K562 (cell line): ENCODE results near the gene VGF. TPM values are rescaled to one million over a fixed set of nuclear protein-coding genes. Genes with fewer than 3 reads are reported as not detected.
A peak's percentile ranks its signal among the peaks of the same experiment; 100 is the strongest.

Experiments used
- ATAC-seq: fragments of 200-7000 bp; cut with Tn5 transposase; 3 replicates; pipeline ENCODE4 v1.9.1; 2020; ENCODE audit warnings: moderate library complexity
- BruUV-seq: library from RNA; stranded (reverse); fragments of 400-500 nt; replicated peaks from 2 replicates; lab custom pipeline; 2021; lab: Mats Ljungman, UMichigan
- CTCF ChIA-PET: fragments of 300-600 bp; formaldehyde crosslinking; extraction: SDS; loops from one replicate; lab custom pipeline; 2021; ENCODE audit warnings: low intra/inter-chr PET ratio; lab: Yijun Ruan, JAX
- POLR2A ChIA-PET: fragments of 300-600, 350-650 bp; sonication (Branson Sonifier 250); formaldehyde crosslinking; extraction: SDS; loops from one replicate; lab custom pipeline; 2021; ENCODE audit warnings: antibody characterized with exemption, inconsistent platforms; lab: Yijun Ruan, JAX
- DNase-seq, 4 experiments: peaks; one replicate each; pipeline versions ENCODE4 v3.0.0 to v3.0.0-alpha.2; 2011 to 2018; ENCODE audit warnings: low spot score in 3 of 4, mixed read lengths in 3 of 4; ENCODE audit errors: extremely low read depth in 1 of 4
- FAIRE-seq: peaks from 2 replicates; lab custom pipeline; 2011; peaks lifted over from hg19 to GRCh38; lab: Jason Lieb, UNC
- H2AFZ ChIP-seq: 2 replicates; pipeline ENCODE4 v1.6.0; 2011; ENCODE audit warnings: low read depth, low read length, control low read depth, inconsistent platforms
- H3K27ac ChIP-seq: fragments of 200-600 bp; 3 replicates; pipeline ENCODE4 v1.8.0; 2011; ENCODE audit warnings: low read depth, mild to moderate bottlenecking, control low read depth, inconsistent platforms, low read length, moderate library complexity, mixed read lengths; ENCODE audit errors: extremely low read depth
- H3K27me3 ChIP-seq, 2 experiments: fragments of 300-600 bp in 1 of 2; 2 replicates in 1 of 2; 3 replicates in 1 of 2; pipeline versions ENCODE4 v1.6.0 to v1.8.0; 2011; ENCODE audit warnings: inconsistent platforms in 2 of 2, low read length in 2 of 2, mild to moderate bottlenecking in 1 of 2, mixed read lengths in 1 of 2, moderate library complexity in 1 of 2; ENCODE audit not compliant: control insufficient read depth in 2 of 2, insufficient read depth in 2 of 2
- H3K36me3 ChIP-seq: fragments of 300-600 bp; 3 replicates; pipeline ENCODE4 v1.8.0; 2011; ENCODE audit warnings: mild to moderate bottlenecking, low read length, inconsistent platforms; ENCODE audit not compliant: control insufficient read depth, insufficient read depth
- H3K4me1 ChIP-seq, 2 experiments: fragments of 200-600 bp in 1 of 2; replicated peaks in 1 of 2; 2 replicates in 1 of 2; 3 replicates in 1 of 2; pipeline versions ENCODE4 v1.5.1 to v1.8.0; 2011; ENCODE audit warnings: inconsistent platforms in 2 of 2, low read length in 2 of 2, mild to moderate bottlenecking in 1 of 2, mixed read lengths in 1 of 2, moderate library complexity in 1 of 2; ENCODE audit not compliant: control insufficient read depth in 2 of 2, insufficient read depth in 2 of 2
- H3K4me2 ChIP-seq: 2 replicates; pipeline ENCODE4 v1.6.1; 2011; ENCODE audit warnings: low read length, control low read depth, inconsistent platforms, mixed read lengths; ENCODE audit not compliant: insufficient read depth
- H3K4me3 ChIP-seq: fragments of 200-600 bp; sonication (generic), shearing (Covaris generic); 2 replicates; pipeline ENCODE4 v1.5.1; 2016; ENCODE audit warnings: control low read depth, inconsistent platforms
- H3K79me2 ChIP-seq: fragments of 200-600 bp; 3 replicates; pipeline ENCODE4 v1.8.0; 2011; ENCODE audit warnings: low read length, inconsistent platforms; ENCODE audit not compliant: control insufficient read depth, insufficient read depth
- H3K9ac ChIP-seq, 2 experiments: 2 replicates each; pipeline versions ENCODE4 v1.6.0 to v1.6.1; 2011; ENCODE audit warnings: low read depth in 2 of 2, low read length in 2 of 2, control low read depth in 1 of 2, inconsistent platforms in 1 of 2, mild to moderate bottlenecking in 1 of 2, mixed read lengths in 1 of 2; ENCODE audit not compliant: insufficient read depth in 1 of 2
- H3K9me1 ChIP-seq: one replicate; pipeline ENCODE4 v1.6.0; 2011; ENCODE audit warnings: inconsistent platforms, mild to moderate bottlenecking, low read length, moderate library complexity; ENCODE audit not compliant: control insufficient read depth, insufficient read depth
- H3K9me3 ChIP-seq: replicated peaks from 2 replicates; pipeline ENCODE4 v1.5.1; 2011; ENCODE audit warnings: low read depth, low read length, inconsistent platforms; ENCODE audit not compliant: control insufficient read depth, insufficient read depth
- H4K20me1 ChIP-seq: replicated peaks from 2 replicates; pipeline ENCODE4 v1.6.1; 2011; ENCODE audit warnings: low read length, inconsistent platforms, mixed read lengths; ENCODE audit not compliant: control insufficient read depth, insufficient read depth
- E2F4 ChIP-seq: sonication (generic); formaldehyde crosslinking; IDR thresholded peaks from 2 replicates; pipeline ENCODE4 v1.8.0; 2022; ENCODE audit warnings: mild to moderate bottlenecking, low read depth, missing genetic modification reagents
- ELF1 ChIP-seq: fragments of 200-800 bp; sonication (Bioruptor generic); IDR thresholded peaks from 2 replicates; pipeline ENCODE4 v1.6.1; 2016; ENCODE audit warnings: missing genetic modification characterization, missing compliant biosample characterization
- HNRNPUL1 ChIP-seq: fragments of 200-400 bp; formaldehyde crosslinking; IDR thresholded peaks from 2 replicates; pipeline ENCODE4 v1.6.1; 2017; ENCODE audit warnings: low read length
- IRF1 ChIP-seq: sonication (generic); formaldehyde crosslinking; IDR thresholded peaks from 2 replicates; pipeline ENCODE4 v1.8.0; 2022; ENCODE audit warnings: missing genetic modification reagents, mild to moderate bottlenecking, borderline replicate concordance
- POLR2G ChIP-seq: fragments of 200-400 bp; formaldehyde crosslinking; IDR thresholded peaks from 2 replicates; pipeline ENCODE4 v1.6.1; 2017; ENCODE audit warnings: low read depth, mild to moderate bottlenecking, antibody characterized with exemption, low read length, moderate library complexity
- SMAD3 ChIP-seq: fragments of 450-650 bp; formaldehyde crosslinking; conservative IDR thresholded peaks from 2 replicates; pipeline ENCODE4 v1.4.0; 2020; ENCODE audit warnings: mild to moderate bottlenecking
- TAF15 ChIP-seq: fragments of 200-400 bp; formaldehyde crosslinking; IDR thresholded peaks from 2 replicates; pipeline ENCODE4 v1.6.1; 2017; ENCODE audit warnings: mild to moderate bottlenecking, low read depth, low read length, moderate library complexity
- ZBTB12 ChIP-seq: fragments of 250-450 bp; sonication (Bioruptor Pico); IDR thresholded peaks from 2 replicates; pipeline ENCODE4 v1.4.0; 2020
- ZNF184 ChIP-seq: sonication (generic); formaldehyde crosslinking; IDR thresholded peaks from 2 replicates; pipeline ENCODE4 v1.5.0; 2020; ENCODE audit warnings: missing genetic modification reagents
- ZNF408 ChIP-seq: fragments of 250-450 bp; sonication (Bioruptor Pico); IDR thresholded peaks from 2 replicates; pipeline ENCODE4 v1.4.0; 2020; ENCODE audit warnings: low read depth, mild to moderate bottlenecking, moderate library complexity
- WGBS: fragments of 100-300 bp; shearing (Covaris generic); methylation state at CpG from one replicate; pipeline ENCODE4 v1.1.6; 2016; ENCODE audit warnings: low coverage, mixed read lengths; ENCODE audit not compliant: insufficient coverage; ENCODE audit errors: missing lambda C conversion rate; 5-methylcytosine and 5-hydroxymethylcytosine counted together
- in situ Hi-C: fragments of 300-500 bp; cut with MboI; formaldehyde crosslinking; loops from 4 replicates; pipeline ENCODE4 v1.15.0; 2018; ENCODE audit warnings: inconsistent platforms, mixed read lengths
- intact Hi-C: fragments of 100-400 bp; cut with micrococcal nuclease; formaldehyde crosslinking; loops from 2 replicates; pipeline ENCODE4 v1.14.2; 2022
- polyA plus RNA-seq, 8 experiments: library from polyadenylated mRNA; depleted of rRNA in 4 of 8; stranded (reverse) in 5 of 8; unstranded in 3 of 8; fragments of >200 nt; fragmentation: Nextera tagmentation in 2 of 8; fragmentation: Illumina TruSeq in 1 of 8; extraction: Ambion mirVana in 2 of 8; extraction: Trizol in 1 of 8; gene quantifications; 2 replicates each; pipeline versions ENCODE4 v1.2.1 to v1.2.3, GENCODE V29; 2011 to 2014; ENCODE audit warnings: inconsistent platforms in 1 of 8, missing spikeins in 1 of 8
- total RNA-seq, 7 experiments: library from RNA; depleted of rRNA in 6 of 7; stranded (reverse); fragments of >200 nt in 6 of 7; fragmentation: Illumina TruSeq in 2 of 7; extraction: Trizol in 2 of 7; gene quantifications; 2 replicates each; pipeline versions ENCODE4 v1.2.1 to v1.2.3, GENCODE V29; 2011 to 2021; ENCODE audit warnings: low replicate concordance in 1 of 7

The VGF gene
- total and polyA plus RNA-seq, 9 of the 15 experiments (the other 6 are each of a cell fraction or from before 2014, with no cell fraction given): 0.03 to 5.7 (median 0.34) TPM

- TF ChIP-seq IRF1 (no peak), SMAD3 (no peak), ZBTB12 (no peak), TAF15 (no peak), ZNF184 (no peak), HNRNPUL1 (no peak), ZNF408 (CRISPR knock-in tag) (no peak)
- TF ChIP-seq, all 486 proteins: peak for 0
Measured at GRCh38 chr7:101206665-101207042, 41.3 kb upstream of the VGF start (continued).

GRCh38 chr7:101205901-101206664 lies 40.7 kb upstream of the VGF start:
- in situ Hi-C loops: no loop called here
- WGBS: 89% methylated on average over 31 of the region's 32 CpGs
- CTCF ChIA-PET: no interaction called here

More at GRCh38 chr7:101205901-101206664, 40.7 kb upstream of the VGF start:
- H4K20me1 ChIP-seq: no peaks in the 10 kb centered on the region
- ATAC-seq (no peak), DNase-seq (no peak), FAIRE-seq (no peak)
- no TSS peak for BruUV-seq
- intact Hi-C loops: no loop called here
- POLR2A ChIA-PET: interaction anchor here (1.1 kb wide), 1 partner anchor 17 kb away, joined by 3 read pairs; no protein-coding TSS in a partner anchor
- H3K4me3 ChIP-seq: no peak overlapping the region
- peak overlapping the region in 1 of 2 experiments; percentile 20; a peak in 2 of 4 replicates for H3K9ac ChIP-seq
- peaks cover 40% of the 10 kb centered on the region; the same call in 2 of the 3 replicates for H3K36me3 ChIP-seq
- no peaks in the 10 kb centered on the region for H3K9me1 ChIP-seq
- peaks cover 0 to 7% of the 10 kb centered on the region in 2 experiments; a peak in 1 of 5 replicates for H3K27me3 ChIP-seq
- TF ChIP-seq POLR2G (peak; percentile 44), ELF1 (tag) (no peak), E2F4 (no peak)
- TF ChIP-seq, all 486 proteins: peak for 1
- Histone ChIP-seq H3K9me3 (no peaks in the 10 kb centered on the region), H3K4me2 (no peak overlapping the region), H3K27ac (no peak overlapping the region), H2AFZ (no peak overlapping the region), H3K79me2 (no peaks in the 10 kb centered on the region), H3K4me1 (peaks cover 2 to 38% of the 10 kb centered on the region in 2 experiments)
